Measurements from ENCODE around the gene COL6A2. TPM values are rescaled to one million over a fixed set of nuclear protein-coding genes. Genes with fewer than 3 reads are reported as not detected.

The COL6A2 gene
- total and polyA plus RNA-seq, 2 donors (not counting 1 experiment from before 2014, with no cell fraction given), result 1.2 to 2.1 TPM

- ATAC-seq (ENCODE audit: low read depth), result no peak
- Mint-ChIP-seq H3K27me3 (peaks cover 2% of the 10 kb centered on the region), H3K9me3 (ENCODE audit: insufficient read depth) (no peaks in the 10 kb centered on the region), H3K4me1 (no peaks in the 10 kb centered on the region), H3K4me3 (no peak overlapping the region), H3K27ac (no peak overlapping the region)
- H3K4me3 ChIP-seq (ENCODE audit: control extremely low read depth in 1 of 5, extremely low read depth in 1 of 5, insufficient read depth in 1 of 5, low read depth in 2 of 5, low read length in 4 of 5), result no peak overlapping the region
- no peaks in the 10 kb centered on the region for H4K20me1 ChIP-seq (ENCODE audit: control insufficient read depth, insufficient read depth, low read length, poor library complexity, severe bottlenecking)
- no peaks in the 10 kb centered on the region for H3K27me3 ChIP-seq (replicated peaks in 1 of 4; ENCODE audit: control extremely low read depth in 1 of 4, control insufficient read depth in 3 of 4, insufficient read depth in 4 of 4, low read length in 3 of 4)
- no peaks in the 10 kb centered on the region for H3K4me1 ChIP-seq (ENCODE audit: control insufficient read depth in 2 of 2, insufficient read depth in 2 of 2, low read length in 2 of 2)
- H3K9me3 ChIP-seq (ENCODE audit: control extremely low read depth in 1 of 3, control insufficient read depth in 2 of 3, insufficient read depth in 1 of 3, low read length in 2 of 3), result peaks cover 0 to 6% (median 0%) of the 10 kb centered on the region in 3 donors
- 88% methylated on average over 21 of the region's 22 CpGs for WGBS (ENCODE audit: insufficient coverage)
- no peak overlapping the region for H3K4me2 ChIP-seq (replicated peaks; ENCODE audit: low read depth, low read length, poor library complexity, severe bottlenecking)
- TF ChIP-seq EZH2 (IDR thresholded peaks at IDR 0.05; ENCODE audit: borderline replicate concordance, insufficient read depth, low read depth, low read length, poor library complexity, severe bottlenecking), result no peak
- TF ChIP-seq CTCF (IDR thresholded peaks at IDR 0.05), result no peak
- H2AFZ ChIP-seq (ENCODE audit: insufficient read depth, low read depth, low read length, poor library complexity, severe bottlenecking), result no peak overlapping the region
- no peak overlapping the region for H3K27ac ChIP-seq (ENCODE audit: low read length in 2 of 2)
- POLR2A ChIA-PET, result no interaction called here
- CTCF ChIA-PET, result interaction anchor here (1.3 kb wide), 1 partner anchor 13 kb away, joined by 3 read pairs; no protein-coding TSS in a partner anchor
- no peak for DNase-seq
- intact Hi-C loops (cut with micrococcal nuclease), result no loop called here
- H3K79me2 ChIP-seq (ENCODE audit: control insufficient read depth, insufficient read depth, low read length), result no peaks in the 10 kb centered on the region
- no peaks in the 10 kb centered on the region for H3K36me3 ChIP-seq (replicated peaks in 1 of 2; ENCODE audit: control extremely low read depth in 1 of 2, control insufficient read depth in 1 of 2, extremely low read depth in 1 of 2, insufficient read depth in 2 of 2, low read length in 1 of 2)
- no peak overlapping the region for H3K9ac ChIP-seq (ENCODE audit: low read length)
Measured at GRCh38 chr21:46130831-46131587, 33.1 kb downstream of the COL6A2 start.

GRCh38 chr21:46131588-46131837, 33.6 kb downstream of the COL6A2 start:
- DNase-seq, result no peak

More at GRCh38 chr21:46131588-46131837, 33.6 kb downstream of the COL6A2 start:
- Histone ChIP-seq H3K36me3 (replicated peaks in 1 of 2; ENCODE audit: control extremely low read depth in 1 of 2, control insufficient read depth in 1 of 2, extremely low read depth in 1 of 2, insufficient read depth in 2 of 2, low read length in 1 of 2) (no peaks in the 10 kb centered on the region), H3K27me3 (replicated peaks in 1 of 4; ENCODE audit: control extremely low read depth in 1 of 4, control insufficient read depth in 3 of 4, insufficient read depth in 4 of 4, low read length in 3 of 4) (no peaks in the 10 kb centered on the region), H3K9ac (ENCODE audit: low read length) (no peak overlapping the region), H3K4me2 (replicated peaks; ENCODE audit: low read depth, low read length, poor library complexity, severe bottlenecking) (no peak overlapping the region), H3K4me1 (ENCODE audit: control insufficient read depth in 2 of 2, insufficient read depth in 2 of 2, low read length in 2 of 2) (no peaks in the 10 kb centered on the region), H4K20me1 (ENCODE audit: control insufficient read depth, insufficient read depth, low read length, poor library complexity, severe bottlenecking) (no peaks in the 10 kb centered on the region), H3K79me2 (ENCODE audit: control insufficient read depth, insufficient read depth, low read length) (no peaks in the 10 kb centered on the region), H2AFZ (ENCODE audit: insufficient read depth, low read depth, low read length, poor library complexity, severe bottlenecking) (no peak overlapping the region), H3K27ac (ENCODE audit: low read length in 2 of 2) (no peak overlapping the region), H3K9me3 (ENCODE audit: control extremely low read depth in 1 of 3, control insufficient read depth in 2 of 3, insufficient read depth in 1 of 3, low read length in 2 of 3) (peaks cover 0 to 6% (median 0%) of the 10 kb centered on the region in 3 donors), H3K4me3 (ENCODE audit: control extremely low read depth in 1 of 5, extremely low read depth in 1 of 5, insufficient read depth in 1 of 5, low read depth in 2 of 5, low read length in 4 of 5) (no peak overlapping the region)
- ChIA-PET CTCF (no interaction called here), POLR2A (no interaction called here)
- TF ChIP-seq EZH2 (IDR thresholded peaks at IDR 0.05; ENCODE audit: borderline replicate concordance, insufficient read depth, low read depth, low read length, poor library complexity, severe bottlenecking), result no peak
- no peak for TF ChIP-seq CTCF (IDR thresholded peaks at IDR 0.05)
- ATAC-seq (ENCODE audit: low read depth), result no peak
- 92% methylated on average over 4 of the region's 4 CpGs for WGBS (ENCODE audit: insufficient coverage)
- intact Hi-C loops (cut with micrococcal nuclease), result no loop called here
- no peak overlapping the region for H3K27ac Mint-ChIP-seq
- no peaks in the 10 kb centered on the region for H3K9me3 Mint-ChIP-seq (ENCODE audit: insufficient read depth)
- H3K4me1 Mint-ChIP-seq, result no peaks in the 10 kb centered on the region
- peaks cover 3% of the 10 kb centered on the region for H3K27me3 Mint-ChIP-seq
- H3K4me3 Mint-ChIP-seq, result no peak overlapping the region

All from B cell (primary cell).